Gastrocnemius medialis (tissue), 4 donors: ENCODE data around the gene SLC10A2. TPM values are rescaled to one million over a fixed set of nuclear protein-coding genes. Genes with fewer than 3 reads are reported as not detected.

Experiments
- ATAC-seq, 2 donors: fragments of 150-250 bp; one replicate each; pipeline ENCODE4 v1.9.1; 2016
- DNase-seq, 2 donors: peaks; one replicate each; pipeline ENCODE4 v3.0.0-alpha.2; 2019
- H3K27ac ChIP-seq, 4 donors: fragments of 200-600 bp; sonication (generic); 1 replicate in 1 of 4; 2 replicates in 3 of 4; pipeline ENCODE4 v1.5.1; 2016 to 2018; ENCODE audit warnings: mild to moderate bottlenecking in 2 of 4, moderate library complexity in 1 of 4
- H3K27me3 ChIP-seq, 3 donors: fragments of 200-600 bp; sonication (generic) in 2 of 3; 1 replicate in 1 of 3; 2 replicates in 2 of 3; pipeline versions ENCODE4 v1.5.1 to v1.6.0; 2016 to 2019; ENCODE audit warnings: mild to moderate bottlenecking in 1 of 3, moderate library complexity in 1 of 3
- H3K36me3 ChIP-seq, 2 donors: fragments of 200-600 bp; sonication (generic) in 1 of 2; one replicate each; pipeline ENCODE4 v1.5.1; 2017 to 2018
- H3K4me1 ChIP-seq, 2 donors: fragments of 200-600 bp; sonication (generic) in 1 of 2; one replicate each; pipeline ENCODE4 v1.5.1; 2016 to 2017; ENCODE audit warnings: mild to moderate bottlenecking in 2 of 2
- H3K4me3 ChIP-seq, 4 donors: fragments of 200-600 bp; sonication (generic) in 3 of 4; 1 replicate in 1 of 4; 2 replicates in 3 of 4; pipeline ENCODE4 v1.5.1; 2016 to 2019; ENCODE audit warnings: mild to moderate bottlenecking in 2 of 4
- H3K9me3 ChIP-seq, 3 donors: fragments of 200-600 bp; sonication (generic) in 2 of 3; 1 replicate in 1 of 3; 2 replicates in 2 of 3; pipeline ENCODE4 v1.5.1; 2016 to 2019
- CTCF ChIP-seq, 5 experiments: fragments of 450-650 bp in 3 of 5; fragments of 200-600 bp in 2 of 5; sonication (generic) in 2 of 5; IDR thresholded peaks in 4 of 5; conservative IDR thresholded peaks in 1 of 5; 1 replicate in 4 of 5; 2 replicates in 1 of 5; pipeline ENCODE4 v1.5.1; 2016 to 2019; ENCODE audit warnings: antibody characterized with exemption in 5 of 5, mild to moderate bottlenecking in 3 of 5, moderate library complexity in 3 of 5
- POLR2A ChIP-seq, 2 donors: fragments of 450-650 bp; IDR thresholded peaks; one replicate each; pipeline ENCODE4 v1.6.1; 2017; ENCODE audit warnings: antibody characterized with exemption in 2 of 2, mild to moderate bottlenecking in 2 of 2, moderate library complexity in 2 of 2
- in situ Hi-C, 4 donors: fragments of 200-750 bp; cut with MboI; loops; one replicate each; pipeline versions ENCODE4 v1.15.0 to v1.8.0; 2017; ENCODE audit warnings: low sequenced_read_pairs in 4 of 4
- intact Hi-C: fragments of 100-400 bp; cut with DNase I; formaldehyde crosslinking; loops from one replicate; pipeline ENCODE4 v1.15.1; 2023; ENCODE audit warnings: low total_unique reads
- total RNA-seq, 4 donors: library from RNA; depleted of rRNA; stranded (reverse); fragments of >200 nt; gene quantifications; one replicate each; pipeline versions ENCODE4 v1.1.0 to v1.2.3, GENCODE V29; 2016

The SLC10A2 gene
- total RNA-seq, 4 donors from 2014 or later: not detected

GRCh38 chr13:103004661-103005345 lies 61.4 kb downstream of the SLC10A2 start:
- Histone ChIP-seq H3K4me1 (no peaks in the 10 kb centered on the region), H3K27me3 (no peaks in the 10 kb centered on the region), H3K27ac (no peak overlapping the region), H3K36me3 (no peaks in the 10 kb centered on the region), H3K9me3 (no peaks in the 10 kb centered on the region), H3K4me3 (no peak overlapping the region)
- no peak for ATAC-seq
- in situ Hi-C loops (no loop called here), intact Hi-C loops (no loop called here)
- DNase-seq: no peak
- TF ChIP-seq CTCF (IDR thresholded peaks at IDR 0.05 in 4 of 5, conservative IDR thresholded peaks at IDR 0.05 in 1 of 5) (no peak), POLR2A (IDR thresholded peaks at IDR 0.05) (no peak)

GRCh38 chr13:103003631-103004030 lies 62.6 kb downstream of the SLC10A2 start:
- no peaks in the 10 kb centered on the region for H3K27me3 ChIP-seq
- H3K36me3 ChIP-seq: no peaks in the 10 kb centered on the region
- no peak for DNase-seq
- in situ Hi-C loops: no loop called here
- intact Hi-C loops: no loop called here
- no peak overlapping the region for H3K27ac ChIP-seq
- TF ChIP-seq CTCF (IDR thresholded peaks at IDR 0.05 in 4 of 5, conservative IDR thresholded peaks at IDR 0.05 in 1 of 5) (no peak), POLR2A (IDR thresholded peaks at IDR 0.05) (no peak)
- H3K4me1 ChIP-seq: no peaks in the 10 kb centered on the region
- H3K4me3 ChIP-seq: no peak overlapping the region
- no peak for ATAC-seq
- no peaks in the 10 kb centered on the region for H3K9me3 ChIP-seq

GRCh38 chr13:103002279-103002678 lies 63.9 kb downstream of the SLC10A2 start:
- in situ Hi-C loops: no loop called here

GRCh38 chr13:103000157-103000556 lies 66.1 kb downstream of the SLC10A2 start:
- intact Hi-C loops (no loop called here), in situ Hi-C loops (no loop called here)
- Histone ChIP-seq H3K27ac (no peak overlapping the region), H3K4me3 (no peak overlapping the region), H3K36me3 (no peaks in the 10 kb centered on the region), H3K27me3 (no peaks in the 10 kb centered on the region), H3K9me3 (no peaks in the 10 kb centered on the region), H3K4me1 (no peaks in the 10 kb centered on the region)
- ATAC-seq: no peak
- TF ChIP-seq CTCF (IDR thresholded peaks at IDR 0.05 in 4 of 5, conservative IDR thresholded peaks at IDR 0.05 in 1 of 5) (no peak), POLR2A (IDR thresholded peaks at IDR 0.05) (no peak)
- no peak for DNase-seq

More at GRCh38 chr13:103002279-103002678, 63.9 kb downstream of the SLC10A2 start:
- TF ChIP-seq POLR2A (IDR thresholded peaks at IDR 0.05) (no peak), CTCF (IDR thresholded peaks at IDR 0.05 in 4 of 5, conservative IDR thresholded peaks at IDR 0.05 in 1 of 5) (no peak)
- no peaks in the 10 kb centered on the region for H3K36me3 ChIP-seq
- DNase-seq: no peak
- no peak overlapping the region for H3K27ac ChIP-seq
- no peaks in the 10 kb centered on the region for H3K9me3 ChIP-seq
- ATAC-seq: no peak
- no peaks in the 10 kb centered on the region for H3K4me1 ChIP-seq
- no peak overlapping the region for H3K4me3 ChIP-seq
- no peaks in the 10 kb centered on the region for H3K27me3 ChIP-seq
- intact Hi-C loops: no loop called here

- no peaks in the 10 kb centered on the region for H3K4me1 ChIP-seq
- DNase-seq: no peak
- H3K36me3 ChIP-seq: no peaks in the 10 kb centered on the region
- in situ Hi-C loops: loop anchor here in 1 of 4 donors (10.0 kb wide), 1 partner anchor 55 kb away; no protein-coding TSS in a partner anchor
- no peak overlapping the region for H3K27ac ChIP-seq
- intact Hi-C loops: no loop called here
- no peak for TF ChIP-seq CTCF (IDR thresholded peaks at IDR 0.05 in 4 of 5, conservative IDR thresholded peaks at IDR 0.05 in 1 of 5)
- no peak for TF ChIP-seq POLR2A (IDR thresholded peaks at IDR 0.05)
- no peak for ATAC-seq
- H3K27me3 ChIP-seq: no peaks in the 10 kb centered on the region
- no peaks in the 10 kb centered on the region for H3K9me3 ChIP-seq
- H3K4me3 ChIP-seq: no peak overlapping the region
These were observed 66.7 kb downstream of the SLC10A2 start for GRCh38 chr13:102999499-102999898.
